ENCODE results near the gene MYOD1. TPM values are rescaled to one million over a fixed set of nuclear protein-coding genes. Genes with fewer than 3 reads are reported as not detected.

The MYOD1 gene
- total and polyA plus RNA-seq, 2 of the 13 experiments (the other 11 are each of a cell fraction or from before 2014, with no cell fraction given) = not detected

GRCh38 chr11:17765356-17766072 is 46.1 kb downstream of the MYOD1 start:
- Histone ChIP-seq H3K79me2 (ENCODE audit: insufficient read depth, low read length) (no peaks in the 10 kb centered on the region), H3K27me3 (ENCODE audit: control insufficient read depth in 1 of 2, insufficient read depth in 2 of 2, low read length in 2 of 2) (peaks cover 4 to 6% of the 10 kb centered on the region in 2 experiments; a peak in 3 of 5 replicates), H3K9me3 (ENCODE audit: low read length) (no peaks in the 10 kb centered on the region), H3K4me2 (ENCODE audit: low read depth, low read length) (no peak overlapping the region), H4K20me1 (ENCODE audit: insufficient read depth, low read length) (no peaks in the 10 kb centered on the region), H2AFZ (ENCODE audit: low read length) (no peak overlapping the region), H3K4me3 (replicated peaks in 1 of 3; ENCODE audit: insufficient read depth in 1 of 3, low read depth in 2 of 3, low read length in 3 of 3) (no peak overlapping the region), H3K27ac (ENCODE audit: extremely low read length, insufficient read depth, low read length) (no peak overlapping the region), H3K36me3 (replicated peaks in 1 of 2; ENCODE audit: control insufficient read depth in 1 of 2, insufficient read depth in 2 of 2, low read length in 2 of 2) (no peaks in the 10 kb centered on the region), H3K4me1 (ENCODE audit: insufficient read depth, low read length) (peaks cover 24% of the 10 kb centered on the region), H3K9ac (ENCODE audit: insufficient read depth, low read depth, low read length) (no peak overlapping the region)
- intact Hi-C loops (cut with micrococcal nuclease; ENCODE audit: unreplicated experiment) = loop anchor here (10.0 kb wide), 1 partner anchor 339 kb away; the partner anchor contains the start of gene SAAL1
- WGBS (ENCODE audit: low lambda C conversion rate) = 45% methylated on average over 11 of the region's 13 CpGs
- CTCF ChIA-PET (ENCODE audit: low intra/inter-chr PET ratio, low total read pairs) = no interaction called here
- TF ChIP-seq ZNF781 (CRISPR knock-in tag; IDR thresholded peaks at IDR 0.05; ENCODE audit: borderline replicate concordance, not compliant biosample characterization) (no peak), LRRFIP1 (CRISPR knock-in tag; conservative IDR thresholded peaks at IDR 0.05) (no peak), ZNF772 (CRISPR knock-in tag; IDR thresholded peaks at IDR 0.05) (no peak), SALL2 (CRISPR knock-in tag; IDR thresholded peaks at IDR 0.05) (no peak), RFX3 (CRISPR knock-in tag; IDR thresholded peaks at IDR 0.05) (peak; percentile 50), ZSCAN31 (CRISPR knock-in tag; IDR thresholded peaks at IDR 0.05; ENCODE audit: low read depth) (no peak), GTF3A (CRISPR knock-in tag; conservative IDR thresholded peaks at IDR 0.05) (no peak), CHCHD3 (CRISPR knock-in tag; IDR thresholded peaks at IDR 0.05) (no peak), RFX1 (IDR thresholded peaks at IDR 0.05) (peak; percentile 71)
- BruUV-seq (replicated peaks) = no TSS peak
- POLR2A ChIA-PET = no interaction called here
- FAIRE-seq (no peak), DNase-seq (ENCODE audit: low spot score) (no peak), ATAC-seq (no peak)
- in situ Hi-C loops (cut with HindIII; ENCODE audit: extremely low pct_ligation_motif_present, low pct_unique_long_range_greater_than_20kb) = no loop called here
